Nephron progenitor cell (in vitro differentiated cells): ENCODE measurements around the gene SLC4A5.

ENCODE experiments used
- DNase-seq: peaks from one replicate; pipeline ENCODE4 v3.0.0; 2021
- H3K27ac Mint-ChIP-seq: 2 replicates; pipeline ENCODE4 v1.8.0; 2021; ENCODE audit warnings: mild to moderate bottlenecking, moderate library complexity, mixed read lengths
- H3K27me3 Mint-ChIP-seq: 2 replicates; pipeline ENCODE4 v1.8.0; 2021; ENCODE audit warnings: mild to moderate bottlenecking, low read depth, mixed read lengths; ENCODE audit not compliant: poor library complexity
- H3K36me3 Mint-ChIP-seq: 2 replicates; pipeline ENCODE4 v1.8.0; 2021; ENCODE audit warnings: low read depth, mixed read lengths
- H3K4me1 Mint-ChIP-seq: 2 replicates; pipeline ENCODE4 v1.8.0; 2021; ENCODE audit warnings: mixed read lengths
- H3K4me3 Mint-ChIP-seq: 2 replicates; pipeline ENCODE4 v1.8.0; 2021; ENCODE audit warnings: mild to moderate bottlenecking, moderate library complexity, mixed read lengths
- H3K9me3 Mint-ChIP-seq: 2 replicates; pipeline ENCODE4 v1.8.0; 2021; ENCODE audit warnings: mild to moderate bottlenecking, moderate library complexity, mixed read lengths
- TF ChIP-seq, protein P1 (sequence below): fragments of 200-600 bp; sonication (generic); IDR thresholded peaks from 2 replicates; pipeline ENCODE4 v1.5.0; 2021; ENCODE audit warnings: antibody characterized with exemption

Gene SLC4A5

DNA sequence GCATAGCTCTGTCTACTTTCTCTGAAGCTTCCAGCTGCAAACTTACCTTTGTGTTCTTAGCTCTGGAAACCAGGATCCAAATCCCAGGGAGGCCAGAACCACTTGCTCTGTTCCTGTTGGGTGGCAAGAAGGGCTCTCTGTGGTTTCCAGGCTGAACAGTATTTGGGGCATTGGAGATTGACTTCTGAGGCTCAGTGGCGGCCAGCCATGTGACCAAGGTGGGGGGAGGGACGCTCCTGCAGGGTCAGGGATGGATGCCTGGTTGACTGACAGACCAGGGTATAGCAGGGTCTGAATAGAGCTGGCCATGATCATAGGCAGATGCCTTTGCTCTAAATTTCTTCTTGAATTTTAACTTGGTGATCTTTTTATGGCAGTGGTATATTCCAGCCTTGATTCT, 15.1 kb downstream of the SLC4A5 start:
- no peak overlapping the region for H3K27ac Mint-ChIP-seq
- H3K4me1 Mint-ChIP-seq: peaks cover 4% of the 10 kb centered on the region
- TF ChIP-seq, protein P1, sequence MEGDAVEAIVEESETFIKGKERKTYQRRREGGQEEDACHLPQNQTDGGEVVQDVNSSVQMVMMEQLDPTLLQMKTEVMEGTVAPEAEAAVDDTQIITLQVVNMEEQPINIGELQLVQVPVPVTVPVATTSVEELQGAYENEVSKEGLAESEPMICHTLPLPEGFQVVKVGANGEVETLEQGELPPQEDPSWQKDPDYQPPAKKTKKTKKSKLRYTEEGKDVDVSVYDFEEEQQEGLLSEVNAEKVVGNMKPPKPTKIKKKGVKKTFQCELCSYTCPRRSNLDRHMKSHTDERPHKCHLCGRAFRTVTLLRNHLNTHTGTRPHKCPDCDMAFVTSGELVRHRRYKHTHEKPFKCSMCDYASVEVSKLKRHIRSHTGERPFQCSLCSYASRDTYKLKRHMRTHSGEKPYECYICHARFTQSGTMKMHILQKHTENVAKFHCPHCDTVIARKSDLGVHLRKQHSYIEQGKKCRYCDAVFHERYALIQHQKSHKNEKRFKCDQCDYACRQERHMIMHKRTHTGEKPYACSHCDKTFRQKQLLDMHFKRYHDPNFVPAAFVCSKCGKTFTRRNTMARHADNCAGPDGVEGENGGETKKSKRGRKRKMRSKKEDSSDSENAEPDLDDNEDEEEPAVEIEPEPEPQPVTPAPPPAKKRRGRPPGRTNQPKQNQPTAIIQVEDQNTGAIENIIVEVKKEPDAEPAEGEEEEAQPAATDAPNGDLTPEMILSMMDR: no peak
- H3K27me3 Mint-ChIP-seq: peaks cover 3% of the 10 kb centered on the region
- H3K9me3 Mint-ChIP-seq: no peaks in the 10 kb centered on the region
- no peak overlapping the region for H3K4me3 Mint-ChIP-seq
- H3K36me3 Mint-ChIP-seq: no peaks in the 10 kb centered on the region
- DNase-seq: peak; percentile 26

- peaks cover 4% of the 10 kb centered on the region for H3K4me1 Mint-ChIP-seq
- DNase-seq: no peak
- no peaks in the 10 kb centered on the region for H3K36me3 Mint-ChIP-seq
- no peaks in the 10 kb centered on the region for H3K9me3 Mint-ChIP-seq
- H3K4me3 Mint-ChIP-seq: no peak overlapping the region
- TF ChIP-seq, protein P1: no peak
- peaks cover 2% of the 10 kb centered on the region for H3K27me3 Mint-ChIP-seq
- H3K27ac Mint-ChIP-seq: no peak overlapping the region
Measured at GRCh38 chr2:74327627-74328026, 15.6 kb downstream of the SLC4A5 start.

DNA sequence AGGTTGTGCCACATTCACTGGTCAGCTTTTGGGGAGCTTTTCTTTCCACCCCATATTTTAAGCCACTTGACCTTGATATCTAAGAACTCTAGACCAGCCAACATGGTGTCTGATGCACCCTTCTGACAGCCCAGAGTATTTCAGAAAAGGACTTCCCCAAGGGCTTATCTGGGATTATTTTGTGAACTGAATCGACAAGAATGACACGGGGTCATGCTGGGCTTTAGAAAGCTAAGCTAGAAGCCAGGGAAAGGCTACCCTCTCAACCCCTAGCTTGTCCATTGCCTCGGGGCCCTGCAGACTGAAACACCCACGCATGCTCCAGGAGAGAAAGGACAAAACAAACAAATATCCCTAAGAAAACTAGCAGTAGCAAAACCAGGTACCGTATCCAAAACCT, 16.0 kb downstream of the SLC4A5 start:
- H3K9me3 Mint-ChIP-seq: no peaks in the 10 kb centered on the region
- no peaks in the 10 kb centered on the region for H3K27me3 Mint-ChIP-seq
- no peak overlapping the region for H3K27ac Mint-ChIP-seq
- peaks cover 4% of the 10 kb centered on the region for H3K4me1 Mint-ChIP-seq
- no peak for DNase-seq
- H3K36me3 Mint-ChIP-seq: no peaks in the 10 kb centered on the region
- TF ChIP-seq, protein P1: no peak
- no peak overlapping the region for H3K4me3 Mint-ChIP-seq

- Mint-ChIP-seq H3K9me3 (no peaks in the 10 kb centered on the region), H3K27ac (no peak overlapping the region), H3K27me3 (no peaks in the 10 kb centered on the region), H3K4me1 (peaks cover 4% of the 10 kb centered on the region), H3K36me3 (no peaks in the 10 kb centered on the region), H3K4me3 (no peak overlapping the region)
- TF ChIP-seq, protein P1: no peak
- DNase-seq: no peak
Measured at GRCh38 chr2:74325815-74326214, 17.4 kb downstream of the SLC4A5 start.

- H3K4me3 Mint-ChIP-seq: no peak overlapping the region
Measured at GRCh38 chr2:74321737-74322136, 21.5 kb downstream of the SLC4A5 start.

DNA sequence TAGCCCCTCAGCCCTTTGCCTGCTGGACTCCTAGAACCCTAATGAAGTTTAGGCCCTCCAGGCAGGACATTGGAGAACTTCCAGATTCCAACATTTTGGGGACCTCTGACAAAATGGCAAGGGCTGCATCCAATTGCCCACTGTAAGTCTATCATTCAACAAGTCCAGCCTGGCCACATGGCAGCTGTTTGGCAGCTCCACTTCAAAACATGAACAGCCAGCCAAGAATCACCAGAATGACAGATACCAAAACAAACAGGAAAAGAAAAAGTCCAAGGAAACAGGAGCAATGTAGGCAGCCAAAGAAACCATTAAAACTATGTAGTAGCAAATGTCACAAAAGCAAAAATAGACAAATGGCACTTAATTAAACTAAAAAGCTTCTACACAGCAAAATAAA, 25.5 kb downstream of the SLC4A5 start:
- no peak for DNase-seq
- peaks cover 8% of the 10 kb centered on the region for H3K36me3 Mint-ChIP-seq
- H3K27ac Mint-ChIP-seq: no peak overlapping the region
- TF ChIP-seq, protein P1: no peak
- peaks cover 12% of the 10 kb centered on the region for H3K27me3 Mint-ChIP-seq
- H3K4me3 Mint-ChIP-seq: no peak overlapping the region
- peaks cover 10% of the 10 kb centered on the region for H3K4me1 Mint-ChIP-seq
- no peaks in the 10 kb centered on the region for H3K9me3 Mint-ChIP-seq

More at GRCh38 chr2:74321737-74322136, 21.5 kb downstream of the SLC4A5 start:
- Mint-ChIP-seq H3K27ac (no peak overlapping the region), H3K36me3 (no peaks in the 10 kb centered on the region), H3K4me1 (peaks cover 5% of the 10 kb centered on the region), H3K9me3 (no peaks in the 10 kb centered on the region), H3K27me3 (peaks cover 8% of the 10 kb centered on the region)
- TF ChIP-seq, protein P1: no peak
- DNase-seq: no peak
